Right atrium auricular region (tissue), 2 donors: ENCODE data around the gene SIPA1L3. TPM values are rescaled to one million over a fixed set of nuclear protein-coding genes. Genes with fewer than 3 reads are reported as not detected.
"Not testable (repeated sequence)": the region's sequence is repeated elsewhere in the genome, so short reads cannot be mapped to it uniquely, and the experiment has no call there.

Experiments used
- DNase-seq: peaks from one replicate; pipeline ENCODE4 v3.0.0-alpha.2; 2019; ENCODE audit warnings: low spot score
- H3K27ac ChIP-seq, 2 donors: fragments of 200-600 bp; sonication (generic); 1 replicate in 1 of 2; 2 replicates in 1 of 2; pipeline ENCODE4 v1.5.1; 2016 to 2019
- H3K27me3 ChIP-seq, 2 donors: fragments of 200-600 bp; sonication (generic); one replicate each; pipeline versions ENCODE4 v1.5.1 to v1.6.0; 2017 to 2019
- H3K36me3 ChIP-seq: fragments of 200-600 bp; sonication (generic); one replicate; pipeline ENCODE4 v1.5.1; 2016
- H3K4me1 ChIP-seq, 2 donors: fragments of 200-600 bp; sonication (generic); one replicate each; pipeline versions ENCODE4 v1.5.1 to v1.6.0; 2017 to 2019
- H3K4me3 ChIP-seq, 2 donors: fragments of 200-600 bp; sonication (generic); 1 replicate in 1 of 2; 2 replicates in 1 of 2; pipeline ENCODE4 v1.5.1; 2017 to 2019; ENCODE audit warnings: mild to moderate bottlenecking in 1 of 2, moderate library complexity in 1 of 2
- H3K9me3 ChIP-seq, 2 donors: fragments of 200-600 bp; sonication (generic); one replicate each; pipeline ENCODE4 v1.5.1; 2019
- total RNA-seq, 2 donors: library from RNA; depleted of rRNA; stranded (reverse); fragments of >200 nt; gene quantifications; one replicate each; pipeline ENCODE4 v1.1.0, GENCODE V29; 2016
- TF ChIP-seq, protein P1 (sequence below), 2 donors: fragments of 200-600 bp; sonication (generic); IDR thresholded peaks; one replicate each; pipeline ENCODE4 v1.5.1; 2019; ENCODE audit warnings: antibody characterized with exemption in 2 of 2

SIPA1L3 gene
- total RNA-seq, 2 donors from 2014 or later, result 10.7 to 19.6 TPM

DNA sequence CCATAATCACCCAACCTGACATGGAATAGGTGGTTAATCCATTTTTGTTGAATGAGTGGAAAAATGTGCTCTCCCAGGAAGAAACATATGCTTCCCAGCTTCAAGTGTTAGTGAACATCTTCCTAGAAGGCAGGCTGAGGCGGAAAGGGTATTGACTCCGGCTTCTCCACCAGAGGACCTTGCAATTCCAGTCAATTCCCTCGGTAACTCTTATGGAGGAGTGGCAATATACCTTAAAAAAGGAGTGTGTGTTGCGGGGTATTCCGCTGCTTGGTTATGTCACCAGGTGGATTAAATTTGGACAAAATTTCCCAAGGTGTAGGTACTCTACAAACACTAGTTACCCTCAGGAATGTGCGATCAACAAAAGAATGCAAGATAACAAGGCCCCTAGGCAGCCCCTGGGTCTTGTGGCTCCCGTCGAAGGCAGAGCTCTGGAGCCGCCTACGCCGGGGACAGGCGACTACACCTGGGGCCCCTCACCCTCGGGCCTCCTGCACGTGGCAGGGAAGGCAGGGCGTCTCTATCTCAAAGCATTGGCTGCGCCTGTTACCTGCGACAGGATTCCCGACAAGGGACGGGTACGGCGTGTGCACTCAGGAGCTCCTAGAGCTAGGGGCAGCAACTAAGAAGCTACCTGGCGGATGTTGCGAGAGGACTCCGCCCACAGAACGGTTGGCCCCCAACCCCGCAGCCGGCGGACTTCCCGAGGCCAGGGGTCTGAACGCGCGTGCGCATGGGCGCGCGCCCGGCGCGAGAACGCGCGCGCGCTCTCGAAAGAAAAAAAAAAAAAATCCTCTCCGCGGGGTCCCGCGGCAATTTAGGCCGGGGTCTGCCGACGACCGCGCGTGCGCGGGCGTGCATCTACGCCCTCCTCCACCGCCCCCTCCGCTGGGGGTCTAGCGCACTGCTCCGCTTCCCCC lies 801 bp upstream of the SIPA1L3 start, which contains the start of gene WDR87:
WDR87 (minus strand) TSS at position 649 of the 923 bp plus-strand sequence. CDS start 8,355 bp downstream, outside the sequence.
- H3K4me1 ChIP-seq, result peaks cover 0 to 19% of the 10 kb centered on the region in 2 donors
- TF ChIP-seq, protein P1, sequence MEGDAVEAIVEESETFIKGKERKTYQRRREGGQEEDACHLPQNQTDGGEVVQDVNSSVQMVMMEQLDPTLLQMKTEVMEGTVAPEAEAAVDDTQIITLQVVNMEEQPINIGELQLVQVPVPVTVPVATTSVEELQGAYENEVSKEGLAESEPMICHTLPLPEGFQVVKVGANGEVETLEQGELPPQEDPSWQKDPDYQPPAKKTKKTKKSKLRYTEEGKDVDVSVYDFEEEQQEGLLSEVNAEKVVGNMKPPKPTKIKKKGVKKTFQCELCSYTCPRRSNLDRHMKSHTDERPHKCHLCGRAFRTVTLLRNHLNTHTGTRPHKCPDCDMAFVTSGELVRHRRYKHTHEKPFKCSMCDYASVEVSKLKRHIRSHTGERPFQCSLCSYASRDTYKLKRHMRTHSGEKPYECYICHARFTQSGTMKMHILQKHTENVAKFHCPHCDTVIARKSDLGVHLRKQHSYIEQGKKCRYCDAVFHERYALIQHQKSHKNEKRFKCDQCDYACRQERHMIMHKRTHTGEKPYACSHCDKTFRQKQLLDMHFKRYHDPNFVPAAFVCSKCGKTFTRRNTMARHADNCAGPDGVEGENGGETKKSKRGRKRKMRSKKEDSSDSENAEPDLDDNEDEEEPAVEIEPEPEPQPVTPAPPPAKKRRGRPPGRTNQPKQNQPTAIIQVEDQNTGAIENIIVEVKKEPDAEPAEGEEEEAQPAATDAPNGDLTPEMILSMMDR (IDR thresholded peaks at IDR 0.05), result no peak
- no peak for DNase-seq
- H3K27ac ChIP-seq, result peak within 1 kb of the TSS; percentile 76 to 80
- no peaks in the 10 kb centered on the region for H3K27me3 ChIP-seq
- H3K4me3 ChIP-seq, result peak within 1 kb of the TSS; percentile 79 to 96
- no peaks in the 10 kb centered on the region for H3K9me3 ChIP-seq
- no peaks in the 10 kb centered on the region for H3K36me3 ChIP-seq

DNA sequence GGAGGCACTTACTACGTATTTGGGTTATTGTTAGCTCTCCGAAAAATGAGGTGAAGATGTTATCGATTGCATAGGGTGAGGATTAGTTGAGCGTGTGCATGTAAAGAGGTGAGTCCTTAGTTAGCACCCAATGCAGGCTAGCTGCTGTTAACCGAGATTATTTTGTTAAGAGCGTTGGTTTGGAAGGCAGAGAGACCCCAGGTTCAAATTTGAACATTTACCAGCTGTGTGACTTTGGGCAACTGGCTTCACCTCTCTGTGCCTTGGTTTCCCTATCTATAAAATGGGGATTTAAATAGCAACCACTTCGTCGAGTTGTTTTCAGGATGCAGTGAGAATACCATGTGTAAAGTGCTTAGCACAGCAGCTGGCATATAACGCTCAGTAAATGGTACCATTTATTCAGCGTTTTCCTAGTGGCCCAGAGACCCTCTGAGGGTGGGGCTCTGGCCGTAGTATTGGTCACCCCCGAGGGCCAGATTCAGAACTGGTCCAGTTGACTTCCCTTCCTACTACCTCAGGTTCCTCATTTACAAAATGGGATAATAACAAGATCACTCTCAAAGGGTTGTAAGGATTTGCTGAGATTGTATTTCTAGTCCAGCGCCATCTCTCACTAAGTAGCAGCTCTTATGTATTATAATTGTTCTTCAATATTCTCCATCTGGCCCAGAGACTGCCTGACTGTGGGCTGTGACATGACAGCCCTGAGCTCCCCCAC lies 887 bp downstream of the SIPA1L3 start:
- Histone ChIP-seq H3K4me3 (peak overlapping the region; percentile 79 to 96), H3K27me3 (no peaks in the 10 kb centered on the region), H3K36me3 (no peaks in the 10 kb centered on the region), H3K4me1 (peaks cover 0 to 19% of the 10 kb centered on the region in 2 donors), H3K27ac (peak overlapping the region; percentile 76 to 80), H3K9me3 (no peaks in the 10 kb centered on the region)
- TF ChIP-seq, protein P1 (IDR thresholded peaks at IDR 0.05), result no peak
- no peak for DNase-seq

DNA sequence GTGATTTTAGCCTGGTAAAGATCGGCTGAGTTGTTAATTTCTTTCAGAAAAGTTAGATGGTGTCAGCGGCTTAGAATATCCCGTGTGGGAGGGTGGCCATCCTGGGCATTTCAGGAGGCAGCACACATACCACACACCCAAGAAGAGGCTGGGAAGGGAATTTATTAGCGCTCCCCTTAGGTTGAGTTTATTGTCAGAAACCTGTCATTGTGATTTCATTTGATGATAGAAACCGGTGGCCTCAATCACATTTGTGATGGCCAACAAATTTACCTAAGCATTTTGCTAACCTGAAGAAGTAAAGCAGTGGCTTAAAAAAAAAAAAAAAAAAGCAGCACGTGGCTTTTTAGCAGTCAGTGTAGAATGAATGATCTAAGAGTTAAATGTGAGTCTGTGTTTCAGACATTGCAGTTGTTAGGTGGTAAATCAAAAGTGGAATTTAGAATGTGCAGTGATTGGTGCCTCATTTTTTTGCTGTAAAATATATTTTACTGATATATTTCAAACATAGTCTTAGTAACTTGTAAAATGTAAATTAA lies 2.7 kb downstream of the SIPA1L3 start:
- no peak overlapping the region for H3K4me3 ChIP-seq
- H3K27ac ChIP-seq, result no peak overlapping the region
- peaks cover 0 to 19% of the 10 kb centered on the region in 2 donors for H3K4me1 ChIP-seq
- H3K36me3 ChIP-seq, result no peaks in the 10 kb centered on the region
- TF ChIP-seq, protein P1 (IDR thresholded peaks at IDR 0.05), result no peak
- H3K9me3 ChIP-seq, result no peaks in the 10 kb centered on the region
- no peaks in the 10 kb centered on the region for H3K27me3 ChIP-seq
- no peak for DNase-seq

DNA sequence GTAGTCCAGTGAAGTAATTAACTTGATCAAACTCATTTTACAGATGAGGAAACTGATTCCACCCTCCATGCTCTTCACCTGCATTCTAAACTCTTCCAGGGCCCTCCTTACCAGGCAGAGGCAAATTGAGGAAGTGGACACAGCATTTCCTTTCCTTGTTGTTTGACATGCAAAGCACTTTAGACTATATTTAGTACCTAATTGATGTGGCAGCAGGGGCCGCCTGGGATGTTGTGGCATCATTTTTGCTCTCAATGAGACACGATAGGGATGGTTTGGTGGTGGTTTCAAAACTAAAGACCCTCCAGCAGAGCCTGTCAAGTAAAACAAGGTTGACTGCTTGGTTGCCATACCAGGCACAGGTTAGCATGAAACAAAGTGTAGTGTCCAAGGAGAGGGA lies 7.9 kb downstream of the SIPA1L3 start:
- TF ChIP-seq, protein P1 (IDR thresholded peaks at IDR 0.05), result no peak
- no peak for DNase-seq

DNA sequence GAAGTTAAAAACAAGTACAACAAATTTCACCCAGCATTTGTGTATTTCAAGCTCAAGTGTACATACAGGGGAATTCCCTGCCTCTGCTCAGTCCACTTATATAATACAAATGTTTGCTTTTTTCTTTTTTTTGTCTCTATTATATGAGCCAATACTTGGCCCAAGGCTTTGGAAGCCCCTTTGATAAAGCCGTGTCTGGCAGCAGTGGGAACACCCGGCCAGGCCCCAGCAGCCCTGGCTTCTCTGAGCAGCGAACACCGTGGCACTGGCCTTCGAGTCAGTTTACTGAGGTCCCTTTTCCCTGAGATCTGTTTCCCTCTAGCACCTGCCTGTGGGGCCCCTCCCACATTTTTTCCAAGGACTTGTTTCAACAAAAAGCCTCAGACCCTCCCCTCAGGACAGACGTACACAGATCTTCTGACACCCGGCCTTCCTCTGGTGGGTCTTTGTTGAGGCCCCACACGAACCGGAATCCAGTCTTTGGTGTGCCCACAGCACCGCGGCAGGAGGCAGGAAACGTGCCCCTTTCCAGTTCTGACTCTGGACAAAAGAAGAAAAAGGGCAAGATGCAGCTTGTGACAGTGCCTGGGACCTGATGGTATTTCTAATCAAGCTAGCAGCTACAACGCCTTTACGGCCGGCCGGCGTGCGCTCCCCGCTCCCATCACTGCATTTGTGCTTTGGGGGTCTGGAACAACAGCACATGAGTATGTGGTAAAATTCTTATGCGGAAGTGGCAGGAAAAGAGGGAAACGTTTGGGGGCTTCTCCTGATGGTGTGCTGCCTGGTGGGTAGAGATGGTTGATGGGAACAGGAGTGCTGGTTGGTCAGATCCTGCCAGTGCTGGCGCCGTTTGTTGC lies 13.8 kb downstream of the SIPA1L3 start:
- no peaks in the 10 kb centered on the region for H3K36me3 ChIP-seq
- no peaks in the 10 kb centered on the region for H3K9me3 ChIP-seq
- TF ChIP-seq, protein P1 (IDR thresholded peaks at IDR 0.05), result no peak
- H3K4me1 ChIP-seq, result no peaks in the 10 kb centered on the region
- no peak overlapping the region for H3K27ac ChIP-seq
- DNase-seq, result no peak
- no peaks in the 10 kb centered on the region for H3K27me3 ChIP-seq
- H3K4me3 ChIP-seq, result no peak overlapping the region

More for the DNA sequence above, 7.9 kb downstream of the SIPA1L3 start:
- Histone ChIP-seq H3K4me1 (no peaks in the 10 kb centered on the region), H3K27me3 (no peaks in the 10 kb centered on the region), H3K36me3 (no peaks in the 10 kb centered on the region), H3K27ac (no peak overlapping the region), H3K9me3 (no peaks in the 10 kb centered on the region), H3K4me3 (no peak overlapping the region)

DNA sequence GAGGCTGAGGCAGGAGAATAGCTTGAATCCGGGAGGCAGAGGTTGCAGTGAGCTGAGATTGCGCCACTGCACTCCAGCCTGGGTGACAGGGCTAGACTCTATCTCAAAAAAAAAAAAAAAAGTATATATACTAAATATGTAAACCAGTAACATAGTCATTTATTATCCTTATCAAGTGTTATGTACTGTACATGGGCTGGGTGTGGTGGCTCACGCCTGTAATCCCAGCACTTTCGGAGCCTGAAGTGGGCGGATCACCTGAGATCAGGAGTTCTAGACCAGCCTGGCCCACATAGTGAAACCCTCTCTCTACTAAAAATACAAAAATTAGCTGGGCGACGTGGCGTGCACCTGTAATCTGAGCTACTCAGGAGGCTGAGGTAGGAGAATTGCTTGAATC lies 17.6 kb downstream of the SIPA1L3 start:
- H3K27ac ChIP-seq, H3K4me3 ChIP-seq, H3K9me3 ChIP-seq, H3K27me3 ChIP-seq, H3K36me3 ChIP-seq, H3K4me1 ChIP-seq, DNase-seq: not testable (repeated sequence)
